Neutrophil (primary cell): ENCODE results near the gene SLC6A12.

Experiments
- H3K27ac ChIP-seq: fragments of 200-600 bp; sonication (generic); 2 replicates; pipeline ENCODE4 v1.5.1; 2016; ENCODE audit warnings: mild to moderate bottlenecking, moderate library complexity
- H3K27me3 ChIP-seq: fragments of 200-600 bp; sonication (generic); 2 replicates; pipeline ENCODE4 v1.6.0; 2016; ENCODE audit warnings: mild to moderate bottlenecking
- H3K36me3 ChIP-seq: fragments of 200-600 bp; sonication (generic); 2 replicates; pipeline ENCODE4 v1.5.1; 2017
- H3K4me1 ChIP-seq, 2 experiments: fragments of 200-600 bp in 1 of 2; sonication (generic) in 1 of 2; 1 replicate in 1 of 2; 2 replicates in 1 of 2; pipeline versions ENCODE4 v1.5.1 to v1.6.1; 2013 to 2016; ENCODE audit warnings: low read depth in 1 of 2, low read length in 1 of 2, mild to moderate bottlenecking in 1 of 2, moderate library complexity in 1 of 2; ENCODE audit not compliant: control insufficient read depth in 1 of 2, insufficient read depth in 1 of 2
- H3K4me3 ChIP-seq, 2 experiments: fragments of 200-600 bp in 1 of 2; sonication (generic) in 1 of 2; 1 replicate in 1 of 2; 2 replicates in 1 of 2; pipeline ENCODE4 v1.5.1; 2013 to 2016; ENCODE audit warnings: low read depth in 1 of 2, low read length in 1 of 2, mild to moderate bottlenecking in 1 of 2, moderate library complexity in 1 of 2
- H3K9me3 ChIP-seq: fragments of 200-600 bp; sonication (generic); 2 replicates; pipeline ENCODE4 v1.5.1; 2016
- TF ChIP-seq, protein P1 (sequence below): fragments of 200-600 bp; sonication (generic); IDR thresholded peaks from 2 replicates; pipeline ENCODE4 v1.5.1; 2016; ENCODE audit warnings: antibody characterized with exemption

SLC6A12 gene

DNA sequence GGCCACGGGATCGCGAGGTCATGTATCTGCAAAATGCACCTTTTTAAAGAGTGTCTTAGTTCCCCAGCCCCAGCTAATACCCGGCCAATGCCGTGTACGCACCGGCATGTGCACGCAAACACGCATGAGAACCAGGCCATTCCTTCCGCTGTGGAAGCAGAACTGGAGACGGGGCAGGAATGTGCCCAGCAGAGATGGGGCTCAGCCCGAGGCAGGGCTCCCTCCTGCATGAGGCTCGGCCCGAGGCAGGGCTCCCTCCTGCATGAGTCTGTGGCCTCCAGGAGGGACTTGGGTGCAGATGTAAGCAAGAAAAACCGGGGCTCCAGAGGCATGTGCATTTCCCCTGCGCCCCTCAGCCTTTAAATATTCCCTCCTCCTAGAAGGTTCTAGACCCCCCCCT lies 38.2 kb downstream of the SLC6A12 start:
- TF ChIP-seq, protein P1, sequence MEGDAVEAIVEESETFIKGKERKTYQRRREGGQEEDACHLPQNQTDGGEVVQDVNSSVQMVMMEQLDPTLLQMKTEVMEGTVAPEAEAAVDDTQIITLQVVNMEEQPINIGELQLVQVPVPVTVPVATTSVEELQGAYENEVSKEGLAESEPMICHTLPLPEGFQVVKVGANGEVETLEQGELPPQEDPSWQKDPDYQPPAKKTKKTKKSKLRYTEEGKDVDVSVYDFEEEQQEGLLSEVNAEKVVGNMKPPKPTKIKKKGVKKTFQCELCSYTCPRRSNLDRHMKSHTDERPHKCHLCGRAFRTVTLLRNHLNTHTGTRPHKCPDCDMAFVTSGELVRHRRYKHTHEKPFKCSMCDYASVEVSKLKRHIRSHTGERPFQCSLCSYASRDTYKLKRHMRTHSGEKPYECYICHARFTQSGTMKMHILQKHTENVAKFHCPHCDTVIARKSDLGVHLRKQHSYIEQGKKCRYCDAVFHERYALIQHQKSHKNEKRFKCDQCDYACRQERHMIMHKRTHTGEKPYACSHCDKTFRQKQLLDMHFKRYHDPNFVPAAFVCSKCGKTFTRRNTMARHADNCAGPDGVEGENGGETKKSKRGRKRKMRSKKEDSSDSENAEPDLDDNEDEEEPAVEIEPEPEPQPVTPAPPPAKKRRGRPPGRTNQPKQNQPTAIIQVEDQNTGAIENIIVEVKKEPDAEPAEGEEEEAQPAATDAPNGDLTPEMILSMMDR = no peak
- Histone ChIP-seq H3K27me3 (peaks cover 22% of the 10 kb centered on the region), H3K4me1 (no peaks in the 10 kb centered on the region), H3K9me3 (no peaks in the 10 kb centered on the region), H3K27ac (no peak overlapping the region), H3K4me3 (no peak overlapping the region), H3K36me3 (no peaks in the 10 kb centered on the region)

- Histone ChIP-seq H3K36me3 (no peaks in the 10 kb centered on the region), H3K4me3 (no peak overlapping the region), H3K9me3 (no peaks in the 10 kb centered on the region), H3K27ac (no peak overlapping the region), H3K27me3 (peaks cover 22% of the 10 kb centered on the region), H3K4me1 (no peaks in the 10 kb centered on the region)
- TF ChIP-seq, protein P1 = no peak
Measured at GRCh38 chr12:175250-175649, 38.7 kb downstream of the SLC6A12 start.

- no peaks in the 10 kb centered on the region for H3K36me3 ChIP-seq
- peaks cover 22% of the 10 kb centered on the region for H3K27me3 ChIP-seq
- TF ChIP-seq, protein P1 = no peak
Measured at GRCh38 chr12:174596-174995, 39.4 kb downstream of the SLC6A12 start.

DNA sequence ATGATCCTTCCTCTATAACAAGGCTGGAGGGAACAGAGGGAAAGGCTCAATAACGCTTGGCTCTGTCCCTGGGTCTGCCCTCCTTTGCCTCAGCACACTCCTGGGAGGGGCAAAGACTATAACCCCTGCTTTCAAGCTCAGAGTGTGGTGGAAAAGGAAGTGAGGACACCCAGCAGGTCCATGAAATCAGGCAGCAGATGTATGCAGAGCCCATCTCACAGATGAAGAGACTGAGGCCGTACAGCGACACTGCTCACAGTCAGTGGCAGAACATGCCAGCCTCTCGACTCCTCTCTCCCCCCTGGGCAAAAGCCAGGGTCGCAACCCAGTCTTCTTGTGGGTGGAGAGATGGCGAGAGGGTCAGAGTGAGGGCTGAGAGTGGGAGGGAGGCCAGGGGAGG lies 39.8 kb downstream of the SLC6A12 start:
- H3K27ac ChIP-seq = no peak overlapping the region
- H3K36me3 ChIP-seq = no peaks in the 10 kb centered on the region
- H3K4me1 ChIP-seq = no peaks in the 10 kb centered on the region
- no peaks in the 10 kb centered on the region for H3K9me3 ChIP-seq
- no peak overlapping the region for H3K4me3 ChIP-seq
- peaks cover 26% of the 10 kb centered on the region for H3K27me3 ChIP-seq
- TF ChIP-seq, protein P1 = no peak

More at GRCh38 chr12:174596-174995, 39.4 kb downstream of the SLC6A12 start:
- H3K9me3 ChIP-seq = no peaks in the 10 kb centered on the region
- no peak overlapping the region for H3K4me3 ChIP-seq
- no peaks in the 10 kb centered on the region for H3K4me1 ChIP-seq
- no peak overlapping the region for H3K27ac ChIP-seq

DNA sequence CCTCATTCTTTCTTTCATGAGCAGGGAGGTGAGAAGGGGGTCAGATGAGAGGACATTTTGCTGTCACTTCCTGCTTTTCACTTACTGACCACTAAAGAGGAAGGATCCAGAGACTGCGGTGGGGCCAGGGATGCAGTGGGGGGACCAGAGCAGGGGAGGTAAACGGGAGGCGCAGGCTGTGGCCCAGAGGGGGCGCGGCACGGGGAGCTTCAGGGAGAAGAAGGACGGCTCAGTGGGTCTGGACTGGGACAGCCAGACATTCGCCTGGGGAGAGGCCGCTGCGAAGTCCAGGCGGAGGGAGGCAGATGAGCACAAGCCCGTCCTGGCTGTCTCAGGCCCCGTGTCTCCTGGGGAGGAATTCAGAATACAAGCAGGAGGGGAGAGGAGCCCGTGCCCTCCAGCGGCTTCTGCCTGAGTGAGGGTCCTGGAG lies 41.2 kb downstream of the SLC6A12 start:
- no peak overlapping the region for H3K27ac ChIP-seq
- TF ChIP-seq, protein P1 = no peak
- H3K4me1 ChIP-seq = no peaks in the 10 kb centered on the region
- H3K9me3 ChIP-seq = no peaks in the 10 kb centered on the region
- peaks cover 34% of the 10 kb centered on the region for H3K27me3 ChIP-seq
- no peak overlapping the region for H3K4me3 ChIP-seq
- no peaks in the 10 kb centered on the region for H3K36me3 ChIP-seq
